Neutrophil (primary cell): ENCODE data around the gene LOXHD1.

ENCODE experiments used
- H3K27ac ChIP-seq: fragments of 200-600 bp; sonication (generic); 2 replicates; pipeline ENCODE4 v1.5.1; 2016; ENCODE audit warnings: mild to moderate bottlenecking, moderate library complexity
- H3K27me3 ChIP-seq: fragments of 200-600 bp; sonication (generic); 2 replicates; pipeline ENCODE4 v1.6.0; 2016; ENCODE audit warnings: mild to moderate bottlenecking
- H3K36me3 ChIP-seq: fragments of 200-600 bp; sonication (generic); 2 replicates; pipeline ENCODE4 v1.5.1; 2017
- H3K4me1 ChIP-seq, 2 experiments: fragments of 200-600 bp in 1 of 2; sonication (generic) in 1 of 2; 1 replicate in 1 of 2; 2 replicates in 1 of 2; pipeline versions ENCODE4 v1.5.1 to v1.6.1; 2013 to 2016; ENCODE audit warnings: low read depth in 1 of 2, low read length in 1 of 2, mild to moderate bottlenecking in 1 of 2, moderate library complexity in 1 of 2; ENCODE audit not compliant: control insufficient read depth in 1 of 2, insufficient read depth in 1 of 2
- H3K4me3 ChIP-seq, 2 experiments: fragments of 200-600 bp in 1 of 2; sonication (generic) in 1 of 2; 1 replicate in 1 of 2; 2 replicates in 1 of 2; pipeline ENCODE4 v1.5.1; 2013 to 2016; ENCODE audit warnings: low read depth in 1 of 2, low read length in 1 of 2, mild to moderate bottlenecking in 1 of 2, moderate library complexity in 1 of 2
- H3K9me3 ChIP-seq: fragments of 200-600 bp; sonication (generic); 2 replicates; pipeline ENCODE4 v1.5.1; 2016
- TF ChIP-seq, protein P1 (sequence below): fragments of 200-600 bp; sonication (generic); IDR thresholded peaks from 2 replicates; pipeline ENCODE4 v1.5.1; 2016; ENCODE audit warnings: antibody characterized with exemption

LOXHD1 gene

DNA sequence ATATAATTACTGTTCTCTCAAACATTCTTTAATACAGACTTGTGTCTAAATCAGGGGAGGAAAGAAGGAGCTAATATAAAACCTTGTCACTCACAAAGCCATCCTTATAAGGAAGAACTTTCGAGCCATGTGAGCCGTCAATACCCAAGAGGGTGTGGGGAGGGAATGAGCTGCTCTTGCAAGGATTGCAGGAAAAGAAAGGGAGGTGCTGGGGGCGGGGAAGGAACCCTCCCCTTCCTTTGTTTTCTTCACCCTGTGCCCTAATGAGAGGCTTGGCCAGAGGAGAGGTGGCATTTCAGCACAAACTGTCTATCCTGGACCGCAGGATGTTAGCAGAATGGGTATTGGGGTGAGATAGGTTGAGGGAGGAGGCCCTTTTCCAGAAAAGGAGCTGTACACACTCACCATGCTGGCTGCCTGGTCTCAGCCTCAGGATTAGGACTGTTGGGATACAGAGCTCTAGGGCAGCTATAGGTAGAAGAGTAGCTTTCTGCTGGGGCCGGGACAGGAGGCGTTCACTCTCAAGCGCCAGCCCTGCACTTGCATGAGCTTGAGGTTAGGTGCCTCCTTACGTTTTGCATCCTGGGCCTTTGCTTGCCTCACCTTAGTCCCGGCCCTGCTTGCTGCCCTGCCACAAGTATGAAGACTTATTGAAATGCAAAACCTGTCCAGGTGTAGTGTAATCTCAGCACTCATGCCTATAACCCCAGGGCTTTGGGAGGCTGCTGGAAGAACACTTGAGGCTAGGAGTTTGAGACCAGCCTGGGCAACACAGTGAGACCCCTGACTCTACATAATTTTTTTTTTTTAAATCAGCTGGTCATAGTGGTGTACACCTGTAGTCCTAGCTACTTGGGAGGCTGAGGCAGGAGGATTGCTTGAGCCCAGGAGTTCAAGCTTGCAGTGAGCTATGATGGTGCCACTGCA, 190.5 kb downstream of the LOXHD1 start:
- H3K27ac ChIP-seq = no peak overlapping the region
- peaks cover 8% of the 10 kb centered on the region for H3K27me3 ChIP-seq
- H3K9me3 ChIP-seq = no peaks in the 10 kb centered on the region
- H3K4me3 ChIP-seq = no peak overlapping the region
- H3K4me1 ChIP-seq = no peaks in the 10 kb centered on the region
- H3K36me3 ChIP-seq = no peaks in the 10 kb centered on the region
- TF ChIP-seq, protein P1, sequence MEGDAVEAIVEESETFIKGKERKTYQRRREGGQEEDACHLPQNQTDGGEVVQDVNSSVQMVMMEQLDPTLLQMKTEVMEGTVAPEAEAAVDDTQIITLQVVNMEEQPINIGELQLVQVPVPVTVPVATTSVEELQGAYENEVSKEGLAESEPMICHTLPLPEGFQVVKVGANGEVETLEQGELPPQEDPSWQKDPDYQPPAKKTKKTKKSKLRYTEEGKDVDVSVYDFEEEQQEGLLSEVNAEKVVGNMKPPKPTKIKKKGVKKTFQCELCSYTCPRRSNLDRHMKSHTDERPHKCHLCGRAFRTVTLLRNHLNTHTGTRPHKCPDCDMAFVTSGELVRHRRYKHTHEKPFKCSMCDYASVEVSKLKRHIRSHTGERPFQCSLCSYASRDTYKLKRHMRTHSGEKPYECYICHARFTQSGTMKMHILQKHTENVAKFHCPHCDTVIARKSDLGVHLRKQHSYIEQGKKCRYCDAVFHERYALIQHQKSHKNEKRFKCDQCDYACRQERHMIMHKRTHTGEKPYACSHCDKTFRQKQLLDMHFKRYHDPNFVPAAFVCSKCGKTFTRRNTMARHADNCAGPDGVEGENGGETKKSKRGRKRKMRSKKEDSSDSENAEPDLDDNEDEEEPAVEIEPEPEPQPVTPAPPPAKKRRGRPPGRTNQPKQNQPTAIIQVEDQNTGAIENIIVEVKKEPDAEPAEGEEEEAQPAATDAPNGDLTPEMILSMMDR = no peak

DNA sequence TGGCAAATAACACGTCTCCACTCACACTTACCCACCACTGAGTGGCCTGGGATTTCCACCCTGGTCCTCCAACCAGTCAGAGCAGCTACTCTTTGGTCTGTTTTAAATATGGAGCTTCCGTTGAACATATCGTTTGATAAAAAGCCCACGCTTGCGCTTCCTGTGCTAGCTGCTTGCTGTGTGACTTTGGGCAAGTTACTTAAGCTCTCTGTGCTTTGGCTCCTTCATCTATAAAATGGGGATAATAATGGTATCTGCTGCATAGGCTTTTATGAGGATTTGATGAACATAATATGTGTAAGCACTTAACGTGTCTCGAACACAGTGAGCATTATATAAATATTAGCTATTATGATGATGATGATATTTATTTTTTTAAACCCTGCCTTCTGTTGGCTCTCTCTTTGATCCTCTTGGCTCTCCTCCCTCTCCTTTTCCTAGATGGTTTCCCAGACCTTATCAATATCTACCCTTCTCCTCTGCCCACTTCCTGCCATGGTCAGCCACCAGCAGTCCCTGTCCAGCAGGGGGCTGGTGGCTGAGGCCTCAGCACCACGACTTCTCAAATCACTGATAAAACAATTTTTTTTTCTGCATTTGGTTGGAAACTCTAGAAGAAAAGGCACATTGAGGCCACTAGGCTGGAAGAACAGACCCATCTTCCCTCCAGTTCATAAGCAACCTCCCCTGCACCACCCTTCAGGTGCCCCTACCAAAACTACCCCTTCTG, 191.9 kb downstream of the LOXHD1 start:
- Histone ChIP-seq H3K4me3 (no peak overlapping the region), H3K27me3 (peaks cover 13% of the 10 kb centered on the region)
- TF ChIP-seq, protein P1 = no peak

DNA sequence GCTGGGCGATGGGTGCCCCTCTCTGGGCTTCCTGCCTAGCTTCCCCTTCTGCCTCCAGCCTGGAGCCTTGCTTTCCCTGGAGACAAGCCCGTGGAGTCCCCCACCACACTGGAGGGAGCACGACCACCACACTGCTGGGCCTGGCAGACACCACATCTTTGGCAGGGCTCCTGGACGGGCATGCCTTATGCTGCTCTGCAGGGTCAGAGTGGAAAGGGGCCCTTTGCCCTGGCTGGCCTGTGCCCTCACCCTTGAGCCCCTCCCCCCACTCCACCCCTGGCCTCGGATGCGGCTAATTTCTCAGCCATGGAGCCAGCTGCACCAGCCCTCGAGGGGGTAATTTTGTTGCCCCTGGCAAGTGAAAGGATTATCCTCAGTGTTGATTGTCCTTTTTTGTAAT, 194.5 kb downstream of the LOXHD1 start:
- H3K9me3 ChIP-seq = no peaks in the 10 kb centered on the region
- no peak overlapping the region for H3K4me3 ChIP-seq
- peaks cover 17% of the 10 kb centered on the region for H3K27me3 ChIP-seq
- no peaks in the 10 kb centered on the region for H3K4me1 ChIP-seq
- H3K36me3 ChIP-seq = no peaks in the 10 kb centered on the region
- TF ChIP-seq, protein P1 = no peak
- H3K27ac ChIP-seq = no peak overlapping the region

More for the DNA sequence above, 191.9 kb downstream of the LOXHD1 start:
- no peak overlapping the region for H3K27ac ChIP-seq
- H3K9me3 ChIP-seq = no peaks in the 10 kb centered on the region
- H3K36me3 ChIP-seq = no peaks in the 10 kb centered on the region
- no peaks in the 10 kb centered on the region for H3K4me1 ChIP-seq

DNA sequence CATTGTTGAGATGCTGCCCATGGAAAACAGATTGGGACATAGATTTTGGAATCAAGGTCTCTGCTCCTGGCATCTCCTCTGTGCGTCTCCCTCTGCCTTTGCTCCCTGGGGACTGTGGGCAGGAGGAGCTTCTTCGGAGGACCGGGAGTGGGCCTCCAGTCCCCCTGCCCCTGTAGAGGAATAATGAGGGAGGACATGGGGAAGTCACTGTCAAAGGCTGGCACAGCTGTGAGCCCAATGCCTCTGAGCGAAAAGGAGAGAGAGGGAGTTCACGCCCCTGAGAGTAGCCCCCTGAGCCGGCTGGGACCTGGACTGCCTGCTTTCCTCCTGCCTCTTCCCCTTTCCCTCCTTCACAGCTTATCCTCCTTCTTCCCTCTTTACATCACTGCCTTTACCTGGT, 195.0 kb downstream of the LOXHD1 start:
- no peak overlapping the region for H3K27ac ChIP-seq
- H3K27me3 ChIP-seq = peaks cover 17% of the 10 kb centered on the region
- H3K4me3 ChIP-seq = no peak overlapping the region
- TF ChIP-seq, protein P1 = no peak
- no peaks in the 10 kb centered on the region for H3K36me3 ChIP-seq
- H3K4me1 ChIP-seq = no peaks in the 10 kb centered on the region
- no peaks in the 10 kb centered on the region for H3K9me3 ChIP-seq

DNA sequence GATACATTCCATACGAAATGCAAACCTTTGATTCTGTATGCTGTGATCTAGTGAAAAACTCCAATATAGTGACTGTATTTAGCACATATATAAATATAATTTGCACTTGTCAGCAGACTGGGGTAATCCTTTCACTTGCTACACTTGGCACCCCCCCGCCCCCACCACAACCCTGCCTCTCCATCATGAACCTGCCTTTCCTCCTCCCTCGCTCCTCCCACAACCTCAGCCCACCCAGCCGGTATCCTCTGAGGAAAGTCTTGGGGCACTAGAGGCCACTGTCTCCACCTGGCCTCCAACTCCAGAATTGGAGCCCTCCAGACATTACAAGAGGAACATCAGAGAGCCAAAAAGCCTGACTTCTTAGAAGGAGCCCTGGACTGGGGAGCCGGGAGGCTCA, 196.3 kb downstream of the LOXHD1 start:
- Histone ChIP-seq H3K36me3 (no peaks in the 10 kb centered on the region), H3K9me3 (no peaks in the 10 kb centered on the region), H3K27me3 (peaks cover 10% of the 10 kb centered on the region), H3K4me1 (no peaks in the 10 kb centered on the region), H3K27ac (no peak overlapping the region), H3K4me3 (no peak overlapping the region)
- TF ChIP-seq, protein P1 = no peak
